Vagina (tissue), 2 donors: ENCODE results near the gene VAV3. TPM values are rescaled to one million over a fixed set of nuclear protein-coding genes. Genes with fewer than 3 reads are reported as not detected.

Source experiments
- DNase-seq, 2 donors: peaks; one replicate each; pipeline ENCODE4 v3.0.0-alpha.2; 2017; ENCODE audit errors: extremely low spot score in 2 of 2
- H3K27ac ChIP-seq: fragments of 200-600 bp; sonication (generic); one replicate; pipeline ENCODE4 v1.5.1; 2019
- H3K27me3 ChIP-seq: fragments of 200-600 bp; sonication (generic); one replicate; pipeline ENCODE4 v1.5.1; 2019
- H3K36me3 ChIP-seq, 2 donors: fragments of 200-600 bp; sonication (generic); one replicate each; pipeline ENCODE4 v1.5.1; 2017 to 2019
- H3K4me1 ChIP-seq: fragments of 200-600 bp; sonication (generic); one replicate; pipeline ENCODE4 v1.5.1; 2019
- H3K4me3 ChIP-seq, 2 donors: fragments of 200-600 bp; sonication (generic); 1 replicate in 1 of 2; 2 replicates in 1 of 2; pipeline ENCODE4 v1.5.1; 2016 to 2019
- H3K9me3 ChIP-seq: fragments of 200-600 bp; sonication (generic); one replicate; pipeline ENCODE4 v1.5.1; 2019
- CTCF ChIP-seq, 3 experiments: fragments of 450-650 bp in 2 of 3; fragments of 200-600 bp in 1 of 3; sonication (generic) in 1 of 3; IDR thresholded peaks; one replicate each; pipeline ENCODE4 v1.5.1; 2017 to 2019; ENCODE audit warnings: antibody characterized with exemption in 3 of 3, mild to moderate bottlenecking in 2 of 3, moderate library complexity in 2 of 3
- POLR2A ChIP-seq, 2 donors: fragments of 450-650 bp; IDR thresholded peaks; one replicate each; pipeline ENCODE4 v1.6.1; 2017; ENCODE audit warnings: antibody characterized with exemption in 2 of 2, mild to moderate bottlenecking in 2 of 2, moderate library complexity in 2 of 2
- POLR2AphosphoS5 ChIP-seq, 2 donors: sonication (generic); formaldehyde crosslinking; IDR thresholded peaks; one replicate each; pipeline ENCODE4 v1.9.0; 2017; ENCODE audit warnings: antibody characterized with exemption in 2 of 2, mild to moderate bottlenecking in 2 of 2, low read depth in 1 of 2; ENCODE audit not compliant: insufficient read depth in 1 of 2
- intact Hi-C: fragments of 100-400 bp; cut with DNase I; formaldehyde crosslinking; loops from one replicate; pipeline ENCODE4 v1.15.1; 2023
- total RNA-seq: library from RNA; depleted of rRNA; stranded (reverse); fragments of >200 nt; gene quantifications from one replicate; pipeline ENCODE4 v1.2.3, GENCODE V29; 2016

VAV3 gene
- total RNA-seq, 1 donor from 2014 or later, result 67.5 TPM

GRCh38 chr1:107633596-107633995 is 331.4 kb downstream of the VAV3 start:
- intact Hi-C loops, result no loop called here
- TF ChIP-seq POLR2AphosphoS5 (IDR thresholded peaks at IDR 0.05; ENCODE audit: insufficient read depth in 1 of 2, low read depth in 1 of 2), result no peak
- no peak for TF ChIP-seq CTCF (IDR thresholded peaks at IDR 0.05)
- no peak for TF ChIP-seq POLR2A (IDR thresholded peaks at IDR 0.05)

GRCh38 chr1:107626073-107626796 is 338.7 kb downstream of the VAV3 start:
- intact Hi-C loops, result no loop called here
- Histone ChIP-seq H3K4me3 (no peak overlapping the region), H3K36me3 (no peaks in the 10 kb centered on the region), H3K27me3 (no peaks in the 10 kb centered on the region), H3K9me3 (no peaks in the 10 kb centered on the region), H3K27ac (peak overlapping the region; percentile 4), H3K4me1 (peaks cover 48% of the 10 kb centered on the region)
- TF ChIP-seq POLR2A (IDR thresholded peaks at IDR 0.05) (no peak), POLR2AphosphoS5 (IDR thresholded peaks at IDR 0.05; ENCODE audit: insufficient read depth in 1 of 2, low read depth in 1 of 2) (peak in 1 of 2 donors; percentile 10)
- DNase-seq, result no peak

More at GRCh38 chr1:107633596-107633995, 331.4 kb downstream of the VAV3 start:
- no peaks in the 10 kb centered on the region for H3K27me3 ChIP-seq
- H3K27ac ChIP-seq, result no peak overlapping the region
- peaks cover 4% of the 10 kb centered on the region for H3K4me1 ChIP-seq
- H3K4me3 ChIP-seq, result no peak overlapping the region
- no peak for DNase-seq
- H3K36me3 ChIP-seq, result no peaks in the 10 kb centered on the region
- no peaks in the 10 kb centered on the region for H3K9me3 ChIP-seq

GRCh38 chr1:107625405-107626029 is 339.5 kb downstream of the VAV3 start:
- H3K27ac ChIP-seq, result peak overlapping the region; percentile 4
- H3K9me3 ChIP-seq, result no peaks in the 10 kb centered on the region
- H3K27me3 ChIP-seq, result no peaks in the 10 kb centered on the region
- intact Hi-C loops, result no loop called here
- DNase-seq, result no peak
- no peaks in the 10 kb centered on the region for H3K36me3 ChIP-seq
- H3K4me1 ChIP-seq, result peaks cover 48% of the 10 kb centered on the region
- TF ChIP-seq POLR2AphosphoS5 (IDR thresholded peaks at IDR 0.05; ENCODE audit: insufficient read depth in 1 of 2, low read depth in 1 of 2), result no peak
- TF ChIP-seq CTCF (IDR thresholded peaks at IDR 0.05), result no peak
- no peak for TF ChIP-seq POLR2A (IDR thresholded peaks at IDR 0.05)
- H3K4me3 ChIP-seq, result no peak overlapping the region

GRCh38 chr1:107623431-107623830 is 341.5 kb downstream of the VAV3 start:
- Histone ChIP-seq H3K36me3 (no peaks in the 10 kb centered on the region), H3K4me1 (peaks cover 46% of the 10 kb centered on the region), H3K9me3 (no peaks in the 10 kb centered on the region), H3K27me3 (no peaks in the 10 kb centered on the region), H3K27ac (no peak overlapping the region), H3K4me3 (no peak overlapping the region)
- DNase-seq, result no peak
- TF ChIP-seq POLR2A (IDR thresholded peaks at IDR 0.05), result no peak
- no peak for TF ChIP-seq POLR2AphosphoS5 (IDR thresholded peaks at IDR 0.05; ENCODE audit: insufficient read depth in 1 of 2, low read depth in 1 of 2)
- TF ChIP-seq CTCF (IDR thresholded peaks at IDR 0.05), result no peak
- intact Hi-C loops, result no loop called here

- no peak for DNase-seq
- intact Hi-C loops, result no loop called here
- no peaks in the 10 kb centered on the region for H3K27me3 ChIP-seq
- no peak for TF ChIP-seq CTCF (IDR thresholded peaks at IDR 0.05)
- no peak for TF ChIP-seq POLR2AphosphoS5 (IDR thresholded peaks at IDR 0.05; ENCODE audit: insufficient read depth in 1 of 2, low read depth in 1 of 2)
- TF ChIP-seq POLR2A (IDR thresholded peaks at IDR 0.05), result no peak
- no peaks in the 10 kb centered on the region for H3K9me3 ChIP-seq
- H3K4me3 ChIP-seq, result no peak overlapping the region
- no peaks in the 10 kb centered on the region for H3K36me3 ChIP-seq
- H3K27ac ChIP-seq, result no peak overlapping the region
- peaks cover 41% of the 10 kb centered on the region for H3K4me1 ChIP-seq
Observed at GRCh38 chr1:107622966-107623365, 342.0 kb downstream of the VAV3 start.
